ENCODE data around the gene NAA10. TPM values are rescaled to one million over a fixed set of nuclear protein-coding genes. Genes with fewer than 3 reads are reported as not detected.

Gene NAA10
- total RNA-seq, 1 donor from 2014 or later = 109 TPM

DNA sequence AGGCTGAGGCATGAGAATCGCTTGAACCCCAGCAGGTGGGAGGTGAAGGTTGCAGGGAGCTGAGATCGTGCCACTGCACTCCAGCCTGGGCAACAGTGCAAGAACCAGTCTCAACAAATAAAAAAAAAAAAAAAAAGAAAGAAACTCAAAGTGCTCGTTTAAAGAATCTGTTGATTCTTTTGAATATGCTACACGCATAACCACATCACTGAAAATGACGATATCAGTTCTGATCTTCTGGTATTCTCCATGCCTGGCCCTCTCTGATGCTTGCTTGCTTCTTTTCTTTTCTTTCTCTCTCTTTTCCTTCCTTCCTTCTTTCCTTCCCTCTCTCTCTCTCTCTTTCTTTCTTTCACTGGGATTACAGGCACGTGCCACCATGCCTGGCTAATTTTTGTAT lies 23.0 kb downstream of the NAA10 start:
- POLR2A ChIA-PET = interaction anchor here (1.0 kb wide), 1 partner anchor 15 kb away, joined by 6 read pairs; the partner anchor contains the start of gene ARHGAP4
- CTCF ChIA-PET = no interaction called here
- no peaks in the 10 kb centered on the region for H3K4me1 Mint-ChIP-seq
- no peak for ATAC-seq (ENCODE audit: low read depth)
- TF ChIP-seq, protein P1, sequence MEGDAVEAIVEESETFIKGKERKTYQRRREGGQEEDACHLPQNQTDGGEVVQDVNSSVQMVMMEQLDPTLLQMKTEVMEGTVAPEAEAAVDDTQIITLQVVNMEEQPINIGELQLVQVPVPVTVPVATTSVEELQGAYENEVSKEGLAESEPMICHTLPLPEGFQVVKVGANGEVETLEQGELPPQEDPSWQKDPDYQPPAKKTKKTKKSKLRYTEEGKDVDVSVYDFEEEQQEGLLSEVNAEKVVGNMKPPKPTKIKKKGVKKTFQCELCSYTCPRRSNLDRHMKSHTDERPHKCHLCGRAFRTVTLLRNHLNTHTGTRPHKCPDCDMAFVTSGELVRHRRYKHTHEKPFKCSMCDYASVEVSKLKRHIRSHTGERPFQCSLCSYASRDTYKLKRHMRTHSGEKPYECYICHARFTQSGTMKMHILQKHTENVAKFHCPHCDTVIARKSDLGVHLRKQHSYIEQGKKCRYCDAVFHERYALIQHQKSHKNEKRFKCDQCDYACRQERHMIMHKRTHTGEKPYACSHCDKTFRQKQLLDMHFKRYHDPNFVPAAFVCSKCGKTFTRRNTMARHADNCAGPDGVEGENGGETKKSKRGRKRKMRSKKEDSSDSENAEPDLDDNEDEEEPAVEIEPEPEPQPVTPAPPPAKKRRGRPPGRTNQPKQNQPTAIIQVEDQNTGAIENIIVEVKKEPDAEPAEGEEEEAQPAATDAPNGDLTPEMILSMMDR (IDR thresholded peaks at IDR 0.05) = no peak
- H3K27me3 Mint-ChIP-seq = no peaks in the 10 kb centered on the region
- no peak for DNase-seq
- intact Hi-C loops (cut with micrococcal nuclease) = no loop called here
- H3K36me3 Mint-ChIP-seq (ENCODE audit: low read depth) = peaks cover 40% of the 10 kb centered on the region
- peak overlapping the region; percentile 12 for H3K27ac Mint-ChIP-seq
- H3K4me3 Mint-ChIP-seq = no peak overlapping the region
- H3K9me3 Mint-ChIP-seq = no peaks in the 10 kb centered on the region

DNA sequence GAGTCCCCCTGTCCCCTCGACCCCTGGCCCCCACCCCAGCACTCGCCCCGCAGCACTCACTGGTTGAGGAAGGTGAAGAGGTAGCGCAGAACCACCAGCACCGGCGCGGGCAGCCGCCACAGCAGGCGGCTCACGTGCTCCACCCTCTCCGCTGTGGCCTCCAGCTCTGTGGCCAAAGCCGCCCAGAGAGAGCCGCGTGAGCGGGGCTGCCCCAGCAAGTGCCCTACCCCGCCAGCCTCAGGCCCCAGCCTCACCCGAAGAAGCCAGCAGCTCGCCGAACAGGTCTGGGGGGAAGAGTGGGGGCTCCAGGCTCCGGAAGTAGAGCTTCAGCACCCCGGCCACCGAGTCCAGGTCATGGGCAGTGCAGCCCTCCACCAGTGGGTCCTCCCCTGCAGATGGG lies 24.4 kb downstream of the NAA10 start:
- Mint-ChIP-seq H3K27ac (no peak overlapping the region), H3K4me1 (no peaks in the 10 kb centered on the region), H3K27me3 (no peaks in the 10 kb centered on the region), H3K9me3 (no peaks in the 10 kb centered on the region), H3K4me3 (no peak overlapping the region), H3K36me3 (ENCODE audit: low read depth) (peaks cover 31% of the 10 kb centered on the region)
- POLR2A ChIA-PET = interaction anchor here (0.6 to 1.5 kb wide), 4 partner anchors 13 to 953 kb away, joined by 3 to 7 read pairs (median 6); partner anchors contain the start of gene ARHGAP4
- intact Hi-C loops (cut with micrococcal nuclease) = no loop called here
- DNase-seq = no peak
- no peak for ATAC-seq (ENCODE audit: low read depth)
- TF ChIP-seq, protein P1 (IDR thresholded peaks at IDR 0.05) = no peak
- CTCF ChIA-PET = interaction anchor here (1.1 kb wide), 1 partner anchor 37 kb away, joined by 3 read pairs; no protein-coding TSS in a partner anchor

DNA sequence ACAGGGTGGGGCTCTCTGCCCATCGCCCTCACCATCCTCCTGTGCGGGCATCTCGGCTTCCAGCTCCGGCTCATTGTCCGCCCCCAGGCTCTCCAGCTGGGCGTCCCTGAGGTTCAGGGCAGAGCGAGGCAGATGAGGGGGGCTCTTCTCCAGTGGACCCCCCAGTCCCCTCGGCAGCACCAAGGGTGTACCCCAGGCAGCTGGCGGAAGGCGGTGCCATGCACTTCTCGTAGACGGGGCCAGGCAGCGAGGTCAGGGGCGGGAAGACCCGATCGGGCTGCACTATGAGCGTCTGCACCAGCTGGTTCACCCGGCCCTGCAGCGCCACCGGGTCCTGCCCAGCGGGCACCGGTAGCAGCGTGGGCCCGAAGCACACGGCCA lies 24.9 kb downstream of the NAA10 start:
- no peak overlapping the region for H3K4me3 Mint-ChIP-seq
- CTCF ChIA-PET = no interaction called here
- no peak overlapping the region for H3K27ac Mint-ChIP-seq
- peaks cover 28% of the 10 kb centered on the region for H3K36me3 Mint-ChIP-seq (ENCODE audit: low read depth)
- DNase-seq = no peak
- no peak for ATAC-seq (ENCODE audit: low read depth)
- no peaks in the 10 kb centered on the region for H3K9me3 Mint-ChIP-seq
- peaks cover 1% of the 10 kb centered on the region for H3K4me1 Mint-ChIP-seq
- intact Hi-C loops (cut with micrococcal nuclease) = no loop called here
- POLR2A ChIA-PET = interaction anchor here (1.5 kb wide), 1 partner anchor 13 kb away, joined by 5 read pairs; no protein-coding TSS in a partner anchor
- TF ChIP-seq, protein P1 (IDR thresholded peaks at IDR 0.05) = no peak
- H3K27me3 Mint-ChIP-seq = no peaks in the 10 kb centered on the region

DNA sequence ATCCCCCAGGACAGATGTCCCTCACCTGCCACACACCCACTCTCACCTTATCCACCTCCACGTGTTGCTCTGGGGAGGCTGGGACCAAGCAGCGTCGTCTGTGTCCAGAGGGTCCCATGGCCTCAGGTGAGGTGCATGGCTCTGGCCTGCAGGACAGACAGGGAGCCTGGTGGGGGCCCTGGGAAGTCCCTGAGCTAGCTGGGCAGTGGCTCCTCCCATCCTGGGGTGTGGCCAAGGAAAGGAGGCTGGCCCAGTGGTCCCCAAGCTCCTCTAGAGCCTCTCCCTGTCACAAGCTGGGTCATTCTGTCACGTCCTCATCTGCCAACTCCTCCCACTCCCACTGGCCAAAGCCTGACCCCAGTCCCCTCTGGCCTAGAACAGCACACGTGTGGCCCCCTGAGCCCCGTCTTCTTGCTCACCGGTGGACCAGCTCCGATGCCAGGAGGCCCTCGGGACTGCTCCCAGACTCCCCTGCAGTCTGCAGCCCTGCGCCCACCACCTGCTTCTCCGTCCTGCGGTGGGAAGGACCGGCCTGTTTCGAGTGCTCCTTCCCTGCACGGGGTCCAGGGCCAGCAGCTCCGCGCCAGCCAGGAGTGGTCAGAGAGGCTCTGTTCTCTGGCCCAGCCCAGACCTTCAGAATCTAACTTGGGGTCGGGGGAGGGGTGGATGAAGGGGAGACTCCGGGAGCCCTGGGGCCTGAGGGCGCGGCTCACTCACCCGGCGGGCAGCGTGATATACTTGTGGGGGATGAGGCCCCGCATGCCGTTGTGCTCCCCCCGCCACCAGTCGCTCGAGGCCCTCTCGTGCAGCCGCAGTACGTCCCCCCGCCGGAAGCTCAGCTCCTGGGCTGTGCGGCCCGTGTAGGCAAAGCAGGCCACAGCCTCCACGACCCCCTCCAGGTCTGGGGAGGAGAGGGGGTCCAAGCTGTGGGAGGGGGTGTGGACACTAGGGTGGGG lies 25.5 kb downstream of the NAA10 start:
- ChIA-PET CTCF (no interaction called here), POLR2A (interaction anchor here (1.0 to 1.2 kb wide), 2 partner anchors 14 to 16 kb away, joined by 3 read pairs; no protein-coding TSS in a partner anchor)
- ATAC-seq (ENCODE audit: low read depth) (peak; percentile 56), DNase-seq (no peak)
- Mint-ChIP-seq H3K4me1 (peaks cover 5% of the 10 kb centered on the region), H3K4me3 (no peak overlapping the region), H3K9me3 (no peaks in the 10 kb centered on the region), H3K36me3 (ENCODE audit: low read depth) (peaks cover 22% of the 10 kb centered on the region), H3K27me3 (no peaks in the 10 kb centered on the region), H3K27ac (no peak overlapping the region)
- intact Hi-C loops (cut with micrococcal nuclease) = no loop called here
- TF ChIP-seq, protein P1 (IDR thresholded peaks at IDR 0.05) = no peak

DNA sequence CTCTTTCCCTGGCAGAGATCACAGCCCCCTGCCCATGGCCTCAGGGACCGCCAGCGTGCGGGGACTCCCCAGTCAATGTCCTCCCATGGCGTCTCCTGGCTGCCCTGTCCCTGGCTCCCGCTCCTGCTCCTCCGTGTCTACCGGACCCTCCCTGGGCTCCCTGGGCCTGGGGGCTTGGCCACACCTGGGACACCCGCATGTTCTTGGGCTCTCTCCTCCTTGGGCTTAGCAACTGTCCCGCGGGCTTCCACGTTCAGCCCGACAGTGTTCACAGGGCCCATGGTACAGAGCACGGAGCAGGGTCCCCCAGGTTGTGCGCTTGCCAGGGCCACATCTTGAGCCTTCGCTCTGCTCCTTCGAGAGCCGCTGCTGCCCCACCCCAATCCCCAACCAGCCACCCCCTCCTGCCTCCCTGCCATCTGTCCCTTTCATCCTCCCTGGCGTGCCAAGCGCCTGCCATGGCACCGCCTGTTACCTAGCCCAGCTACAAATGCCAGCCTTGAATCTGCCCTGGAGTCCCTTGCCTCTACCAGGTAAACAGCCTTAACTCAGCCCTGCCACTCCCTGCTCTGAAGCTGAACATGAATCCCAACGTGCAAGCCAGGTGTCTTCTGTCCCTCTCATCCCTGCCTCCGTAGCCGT lies 26.5 kb downstream of the NAA10 start:
- no peaks in the 10 kb centered on the region for H3K27me3 Mint-ChIP-seq
- no peak for DNase-seq
- H3K4me1 Mint-ChIP-seq = peaks cover 15% of the 10 kb centered on the region
- H3K36me3 Mint-ChIP-seq (ENCODE audit: low read depth) = peaks cover 18% of the 10 kb centered on the region
- intact Hi-C loops (cut with micrococcal nuclease) = no loop called here
- POLR2A ChIA-PET = interaction anchor here (1.0 to 1.2 kb wide), 3 partner anchors 15 to 149 kb away, joined by 3 read pairs; no protein-coding TSS in a partner anchor
- CTCF ChIA-PET = no interaction called here
- H3K27ac Mint-ChIP-seq = no peak overlapping the region
- H3K9me3 Mint-ChIP-seq = no peaks in the 10 kb centered on the region
- TF ChIP-seq, protein P1 (IDR thresholded peaks at IDR 0.05) = no peak
- no peak overlapping the region for H3K4me3 Mint-ChIP-seq
- ATAC-seq (ENCODE audit: low read depth) = no peak
